WTC11 (cell line): Measurements from ENCODE around the gene RELB.

Experiments
- CTCF ChIP-seq: fragments of 200-600 bp; IDR thresholded peaks from 2 replicates; pipeline ENCODE4 v1.8.0; 2022; ENCODE audit warnings: antibody characterized with exemption
- IRF2 ChIP-seq: sonication (generic); formaldehyde crosslinking; IDR thresholded peaks from 2 replicates; pipeline ENCODE4 v1.8.0; 2022; ENCODE audit warnings: low read depth, missing genetic modification reagents, borderline replicate concordance
- NFYB ChIP-seq: sonication (generic); formaldehyde crosslinking; conservative IDR thresholded peaks from 2 replicates; pipeline ENCODE4 v1.8.0; 2022; ENCODE audit warnings: low read depth, missing genetic modification reagents
- USF2 ChIP-seq: sonication (generic); formaldehyde crosslinking; IDR thresholded peaks from 2 replicates; pipeline ENCODE4 v1.8.1; 2023; ENCODE audit warnings: mild to moderate bottlenecking, missing genetic modification reagents, moderate library complexity

GRCh38 chr19:45023048-45023447 is 21.8 kb downstream of the RELB start:
- no peak for TF ChIP-seq CTCF
- no peak for TF ChIP-seq NFYB (CRISPR knock-in tag)
- no peak for TF ChIP-seq USF2 (CRISPR knock-in tag)
- TF ChIP-seq IRF2: no peak
